HCT116 (cell line): Measurements from ENCODE around the gene ST3GAL2. TPM values are rescaled to one million over a fixed set of nuclear protein-coding genes. Genes with fewer than 3 reads are reported as not detected.
A peak's percentile ranks its signal among the peaks of the same experiment; 100 is the strongest.

Experiments used
- ATAC-seq: fragments of 200-7000 bp; cut with Tn5 transposase; 2 replicates; pipeline ENCODE4 v1.9.1; 2020; ENCODE audit warnings: mild to moderate bottlenecking, moderate library complexity
- BruUV-seq: library from RNA; stranded (reverse); fragments of 400-500 nt; replicated peaks from 2 replicates; lab custom pipeline; 2021; lab: Mats Ljungman, UMichigan
- CTCF ChIA-PET: fragments of 300-600 bp; sonication (Branson Sonifier 250); formaldehyde crosslinking; loops from one replicate; lab custom pipeline; 2021; ENCODE audit warnings: antibody characterized with exemption; lab: Charles Lee
- POLR2A ChIA-PET: fragments of 300-600, 350-600 bp; sonication (Branson Sonifier 250); formaldehyde crosslinking; loops from one replicate; lab custom pipeline; 2021; ENCODE audit warnings: antibody characterized with exemption; lab: Charles Lee
- RAD21 ChIA-PET, 2 experiments: fragments of 300-600 bp; sonication (Branson Sonifier 250); formaldehyde crosslinking; loops; one replicate each; lab custom pipeline; 2023; ENCODE audit warnings: low total read pairs in 2 of 2; ENCODE audit not compliant: uncharacterized antibody in 2 of 2, unreplicated experiment in 2 of 2, low non-redundant PET in 1 of 2; lab: Charles Lee
- DNase-seq: peaks from one replicate; pipeline ENCODE4 v3.0.0-alpha.2; 2010; ENCODE audit warnings: low read depth, low spot score
- H2AFZ ChIP-seq: fragments of 200-600 bp; shearing (Covaris generic), sonication (generic); 2 replicates; pipeline ENCODE4 v1.6.1; 2017; ENCODE audit warnings: low read depth, mixed run types, mixed read lengths, antibody characterized with exemption, low read length; ENCODE audit not compliant: poor library complexity, severe bottlenecking
- H3K27ac ChIP-seq: 2 replicates; pipeline ENCODE4 v1.5.1; 2012; ENCODE audit warnings: low read depth, low read length
- H3K27me3 ChIP-seq: fragments of 200-600 bp; sonication (generic); 2 replicates; pipeline ENCODE4 v1.6.1; 2016; ENCODE audit warnings: mixed run types, low read length, mixed read lengths; ENCODE audit not compliant: insufficient read depth
- H3K36me3 ChIP-seq, 2 experiments: fragments of 200-500 bp in 1 of 2; fragments of 200-600 bp in 1 of 2; sonication (Bioruptor generic) in 1 of 2; sonication (generic) in 1 of 2; 2 replicates each; pipeline versions ENCODE4 v1.5.1 to v1.6.1; 2014 to 2016; ENCODE audit warnings: low read length in 2 of 2, inconsistent platforms in 1 of 2, mixed read lengths in 1 of 2, mixed run types in 1 of 2; ENCODE audit not compliant: insufficient read depth in 2 of 2, control insufficient read depth in 1 of 2
- H3K4me1 ChIP-seq, 2 experiments: fragments of 200-600 bp in 1 of 2; sonication (generic) in 1 of 2; 2 replicates each; pipeline versions ENCODE4 v1.5.1 to v1.6.1; 2012 to 2017; ENCODE audit warnings: low read length in 2 of 2, inconsistent platforms in 1 of 2, mild to moderate bottlenecking in 1 of 2, mixed read lengths in 1 of 2, mixed run types in 1 of 2, moderate library complexity in 1 of 2; ENCODE audit not compliant: insufficient read depth in 2 of 2, control insufficient read depth in 1 of 2
- H3K4me2 ChIP-seq: fragments of 200-600 bp; sonication (generic); 2 replicates; pipeline ENCODE4 v1.6.1; 2017; ENCODE audit warnings: mixed run types, low read length, mixed read lengths
- H3K4me3 ChIP-seq, 2 experiments: fragments of 200-600 bp in 1 of 2; sonication (generic) in 1 of 2; replicated peaks in 1 of 2; 2 replicates each; pipeline ENCODE4 v1.5.1; 2011 to 2016; ENCODE audit warnings: low read length in 2 of 2, control low read depth in 1 of 2, low read depth in 1 of 2, mild to moderate bottlenecking in 1 of 2, mixed read lengths in 1 of 2, mixed run types in 1 of 2
- H3K79me2 ChIP-seq: fragments of 200-600 bp; sonication (generic); 2 replicates; pipeline ENCODE4 v1.6.1; 2017; ENCODE audit warnings: mild to moderate bottlenecking, mixed run types, low read length, moderate library complexity, mixed read lengths; ENCODE audit not compliant: insufficient read depth
- H3K9ac ChIP-seq: fragments of 200-600 bp; sonication (generic); 2 replicates; pipeline ENCODE4 v1.6.1; 2016; ENCODE audit warnings: low read length, mixed read lengths
- H3K9me2 ChIP-seq: fragments of 200-600 bp; sonication (generic), shearing (Covaris generic); 2 replicates; pipeline ENCODE4 v1.6.1; 2017; ENCODE audit warnings: mixed run types, mild to moderate bottlenecking, moderate library complexity; ENCODE audit not compliant: insufficient read depth
- H3K9me3 ChIP-seq, 2 experiments: fragments of 200-500 bp in 1 of 2; fragments of 200-600 bp in 1 of 2; sonication (Bioruptor generic) in 1 of 2; sonication (generic) in 1 of 2; 2 replicates each; pipeline ENCODE4 v1.6.1; 2014 to 2017; ENCODE audit warnings: low read length in 2 of 2, mixed read lengths in 2 of 2, inconsistent platforms in 1 of 2, low read depth in 1 of 2, mild to moderate bottlenecking in 1 of 2, mixed run types in 1 of 2, moderate library complexity in 1 of 2; ENCODE audit not compliant: control insufficient read depth in 1 of 2, insufficient read depth in 1 of 2
- H4K20me1 ChIP-seq: fragments of 200-600 bp; sonication (generic), shearing (Covaris generic); 2 replicates; pipeline ENCODE4 v1.6.1; 2017; ENCODE audit warnings: mixed run types, mild to moderate bottlenecking, moderate library complexity; ENCODE audit not compliant: insufficient read depth
- ATF3 ChIP-seq: IDR thresholded peaks from 2 replicates; pipeline ENCODE4 v1.6.1; 2012
- CEBPB ChIP-seq: IDR thresholded peaks from 2 replicates; pipeline ENCODE4 v1.6.1; 2012; ENCODE audit warnings: low read depth
- CTCF ChIP-seq, 3 experiments: fragments of 200-600 bp in 1 of 3; sonication (generic) in 1 of 3; IDR thresholded peaks in 2 of 3; conservative IDR thresholded peaks in 1 of 3; 2 replicates each; pipeline ENCODE4 v1.5.1; 2012 to 2017; ENCODE audit warnings: low read depth in 2 of 3, low read length in 2 of 3, antibody characterized with exemption in 1 of 3, borderline replicate concordance in 1 of 3, control low read depth in 1 of 3, mild to moderate bottlenecking in 1 of 3, mixed read lengths in 1 of 3, mixed run types in 1 of 3, moderate library complexity in 1 of 3; ENCODE audit not compliant: insufficient read depth in 1 of 3
- EGR1 ChIP-seq: IDR thresholded peaks from 2 replicates; pipeline ENCODE4 v1.6.1; 2012; ENCODE audit warnings: low read depth
- ELF1 ChIP-seq: IDR thresholded peaks from 2 replicates; pipeline ENCODE4 v1.6.1; 2012; ENCODE audit warnings: low read depth, borderline replicate concordance
- EZH2phosphoT487 ChIP-seq: fragments of 200-600 bp; IDR thresholded peaks from 2 replicates; pipeline ENCODE4 v1.6.1; 2018; ENCODE audit warnings: antibody characterized with exemption, borderline replicate concordance
- JUND ChIP-seq: IDR thresholded peaks from 2 replicates; pipeline ENCODE4 v1.6.1; 2012
- POLR2A ChIP-seq: IDR thresholded peaks from 2 replicates; pipeline ENCODE4 v1.7.0; 2011; ENCODE audit warnings: borderline replicate concordance; ENCODE audit not compliant: insufficient read depth, insufficient read length; ENCODE audit errors: extremely low read depth
- RAD21 ChIP-seq: IDR thresholded peaks from 2 replicates; pipeline ENCODE4 v1.6.1; 2012; ENCODE audit warnings: low read depth, mild to moderate bottlenecking
- SP1 ChIP-seq: IDR thresholded peaks from 2 replicates; pipeline ENCODE4 v1.6.1; 2012; ENCODE audit warnings: low read depth
- SRF ChIP-seq: IDR thresholded peaks from 2 replicates; pipeline ENCODE4 v1.6.1; 2012; ENCODE audit warnings: low read depth
- TCF7L2 ChIP-seq: IDR thresholded peaks from 2 replicates; pipeline ENCODE4 v1.7.0; 2011; ENCODE audit warnings: borderline replicate concordance, inconsistent platforms; ENCODE audit not compliant: insufficient read depth, insufficient read length; ENCODE audit errors: extremely low read depth
- YY1 ChIP-seq: IDR thresholded peaks from 2 replicates; pipeline ENCODE4 v1.6.1; 2011; ENCODE audit warnings: low read length, low read depth, moderate library complexity, mild to moderate bottlenecking; ENCODE audit not compliant: insufficient replicate concordance; ENCODE audit errors: extremely low read depth
- ZBTB33 ChIP-seq: IDR thresholded peaks from 2 replicates; pipeline ENCODE4 v1.6.1; 2011; ENCODE audit warnings: mild to moderate bottlenecking, low read length, moderate library complexity; ENCODE audit not compliant: insufficient replicate concordance; ENCODE audit errors: extremely low read depth
- ZFX ChIP-seq: fragments of 450-650 bp; IDR thresholded peaks from 2 replicates; pipeline ENCODE4 v1.6.1; 2017
- intact Hi-C: fragments of 100-400 bp; cut with micrococcal nuclease; formaldehyde crosslinking; loops from 2 replicates; pipeline ENCODE4 v1.10.0; 2022
- total RNA-seq: library from RNA; stranded (reverse); gene quantifications from one replicate; pipeline ENCODE4 v1.2.1, GENCODE V29; 2021; ENCODE audit not compliant: unreplicated experiment
- TF ChIP-seq, protein P1 (sequence below): IDR thresholded peaks from 2 replicates; pipeline ENCODE4 v1.6.1; 2012
- TF ChIP-seq, protein P2 (sequence below): IDR thresholded peaks from 2 replicates; pipeline ENCODE4 v1.6.1; 2012; ENCODE audit warnings: low read depth

ST3GAL2 gene
- total RNA-seq, 1 experiment from 2014 or later, result 9.5 TPM

DNA sequence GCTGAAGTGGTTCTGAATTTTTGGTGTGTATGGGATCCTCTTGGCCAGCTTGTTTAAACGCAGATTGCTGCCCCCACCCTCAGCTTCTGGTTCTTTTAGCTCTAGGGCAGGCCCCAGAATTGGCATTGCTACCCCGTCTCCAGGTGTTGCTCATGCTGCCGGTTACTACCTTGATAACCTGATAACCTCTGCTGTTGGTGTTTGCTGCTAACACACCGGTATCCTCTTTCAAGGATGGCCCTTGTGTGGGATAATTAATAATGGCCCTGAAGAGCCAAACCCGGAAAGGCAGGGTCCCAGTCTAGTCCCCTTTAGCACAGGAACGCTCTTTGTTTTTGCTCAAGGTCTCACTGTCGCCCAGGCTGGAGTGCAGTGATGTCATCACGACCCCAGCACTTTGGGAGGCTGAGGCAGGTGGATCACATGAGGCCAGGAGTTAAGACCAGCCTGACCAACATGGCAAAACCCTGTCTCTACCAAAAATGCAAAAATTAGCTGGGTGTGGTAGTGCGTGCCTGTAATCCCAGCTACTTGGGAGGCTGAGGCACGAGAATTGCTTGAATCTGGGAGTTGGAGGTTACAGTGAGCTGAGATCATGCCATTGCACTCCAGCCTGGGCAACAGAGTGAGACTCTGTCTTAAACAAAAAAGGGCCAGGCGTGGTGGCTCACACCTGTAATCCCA is 1.3 kb upstream of the ST3GAL2 start:
- Histone ChIP-seq H3K79me2 (no peaks in the 10 kb centered on the region), H3K9me2 (no peaks in the 10 kb centered on the region), H3K4me1 (peaks cover 28 to 39% of the 10 kb centered on the region in 2 experiments), H3K27ac (no peak overlapping the region), H3K27me3 (no peaks in the 10 kb centered on the region), H3K4me3 (no peak overlapping the region), H3K9me3 (no peaks in the 10 kb centered on the region), H3K9ac (no peak overlapping the region), H3K4me2 (peak overlapping the region; percentile 93), H3K36me3 (no peaks in the 10 kb centered on the region), H4K20me1 (no peaks in the 10 kb centered on the region), H2AFZ (peak overlapping the region; percentile 90)
- ChIA-PET RAD21 (no interaction called here), CTCF (no interaction called here), POLR2A (interaction anchor here (1.4 kb wide), 1 partner anchor 12 kb away, joined by 4 read pairs; no protein-coding TSS in a partner anchor)
- ATAC-seq (no peak), DNase-seq (no peak)
- BruUV-seq, result no TSS peak
- intact Hi-C loops, result no loop called here
- TF ChIP-seq TCF7L2 (no peak), SRF (no peak), EGR1 (no peak), EZH2phosphoT487 (no peak), YY1 (no peak), ZBTB33 (no peak), ELF1 (no peak), ZFX (no peak), CEBPB (no peak), JUND (no peak), SP1 (no peak), POLR2A (no peak), ATF3 (no peak), RAD21 (no peak), CTCF (IDR thresholded peaks at IDR 0.05 in 2 of 3, conservative IDR thresholded peaks at IDR 0.05 in 1 of 3; ENCODE audit: borderline replicate concordance in 1 of 3, insufficient read depth in 1 of 3, low read depth in 2 of 3, low read length in 2 of 3) (no peak)
- TF ChIP-seq, protein P1, sequence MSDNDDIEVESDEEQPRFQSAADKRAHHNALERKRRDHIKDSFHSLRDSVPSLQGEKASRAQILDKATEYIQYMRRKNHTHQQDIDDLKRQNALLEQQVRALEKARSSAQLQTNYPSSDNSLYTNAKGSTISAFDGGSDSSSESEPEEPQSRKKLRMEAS, result no peak
- TF ChIP-seq, protein P2, sequence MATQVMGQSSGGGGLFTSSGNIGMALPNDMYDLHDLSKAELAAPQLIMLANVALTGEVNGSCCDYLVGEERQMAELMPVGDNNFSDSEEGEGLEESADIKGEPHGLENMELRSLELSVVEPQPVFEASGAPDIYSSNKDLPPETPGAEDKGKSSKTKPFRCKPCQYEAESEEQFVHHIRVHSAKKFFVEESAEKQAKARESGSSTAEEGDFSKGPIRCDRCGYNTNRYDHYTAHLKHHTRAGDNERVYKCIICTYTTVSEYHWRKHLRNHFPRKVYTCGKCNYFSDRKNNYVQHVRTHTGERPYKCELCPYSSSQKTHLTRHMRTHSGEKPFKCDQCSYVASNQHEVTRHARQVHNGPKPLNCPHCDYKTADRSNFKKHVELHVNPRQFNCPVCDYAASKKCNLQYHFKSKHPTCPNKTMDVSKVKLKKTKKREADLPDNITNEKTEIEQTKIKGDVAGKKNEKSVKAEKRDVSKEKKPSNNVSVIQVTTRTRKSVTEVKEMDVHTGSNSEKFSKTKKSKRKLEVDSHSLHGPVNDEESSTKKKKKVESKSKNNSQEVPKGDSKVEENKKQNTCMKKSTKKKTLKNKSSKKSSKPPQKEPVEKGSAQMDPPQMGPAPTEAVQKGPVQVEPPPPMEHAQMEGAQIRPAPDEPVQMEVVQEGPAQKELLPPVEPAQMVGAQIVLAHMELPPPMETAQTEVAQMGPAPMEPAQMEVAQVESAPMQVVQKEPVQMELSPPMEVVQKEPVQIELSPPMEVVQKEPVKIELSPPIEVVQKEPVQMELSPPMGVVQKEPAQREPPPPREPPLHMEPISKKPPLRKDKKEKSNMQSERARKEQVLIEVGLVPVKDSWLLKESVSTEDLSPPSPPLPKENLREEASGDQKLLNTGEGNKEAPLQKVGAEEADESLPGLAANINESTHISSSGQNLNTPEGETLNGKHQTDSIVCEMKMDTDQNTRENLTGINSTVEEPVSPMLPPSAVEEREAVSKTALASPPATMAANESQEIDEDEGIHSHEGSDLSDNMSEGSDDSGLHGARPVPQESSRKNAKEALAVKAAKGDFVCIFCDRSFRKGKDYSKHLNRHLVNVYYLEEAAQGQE, result no peak
